Activated CD8-positive, alpha-beta memory T cell treated with anti-CD3 and anti-CD28 coated beads, Interleukin-2, amount 50 U/mL, for 48 hours (primary cell): Measurements from ENCODE around the gene MX2.
"Not testable (repeated sequence)": the region's sequence is repeated elsewhere in the genome, so short reads cannot be mapped to it uniquely, and the experiment has no call there.

Source experiments
- DNase-seq: peaks from one replicate; pipeline ENCODE4 v3.0.0-alpha.2; 2020

Gene MX2, protein sequence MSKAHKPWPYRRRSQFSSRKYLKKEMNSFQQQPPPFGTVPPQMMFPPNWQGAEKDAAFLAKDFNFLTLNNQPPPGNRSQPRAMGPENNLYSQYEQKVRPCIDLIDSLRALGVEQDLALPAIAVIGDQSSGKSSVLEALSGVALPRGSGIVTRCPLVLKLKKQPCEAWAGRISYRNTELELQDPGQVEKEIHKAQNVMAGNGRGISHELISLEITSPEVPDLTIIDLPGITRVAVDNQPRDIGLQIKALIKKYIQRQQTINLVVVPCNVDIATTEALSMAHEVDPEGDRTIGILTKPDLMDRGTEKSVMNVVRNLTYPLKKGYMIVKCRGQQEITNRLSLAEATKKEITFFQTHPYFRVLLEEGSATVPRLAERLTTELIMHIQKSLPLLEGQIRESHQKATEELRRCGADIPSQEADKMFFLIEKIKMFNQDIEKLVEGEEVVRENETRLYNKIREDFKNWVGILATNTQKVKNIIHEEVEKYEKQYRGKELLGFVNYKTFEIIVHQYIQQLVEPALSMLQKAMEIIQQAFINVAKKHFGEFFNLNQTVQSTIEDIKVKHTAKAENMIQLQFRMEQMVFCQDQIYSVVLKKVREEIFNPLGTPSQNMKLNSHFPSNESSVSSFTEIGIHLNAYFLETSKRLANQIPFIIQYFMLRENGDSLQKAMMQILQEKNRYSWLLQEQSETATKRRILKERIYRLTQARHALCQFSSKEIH

DNA sequence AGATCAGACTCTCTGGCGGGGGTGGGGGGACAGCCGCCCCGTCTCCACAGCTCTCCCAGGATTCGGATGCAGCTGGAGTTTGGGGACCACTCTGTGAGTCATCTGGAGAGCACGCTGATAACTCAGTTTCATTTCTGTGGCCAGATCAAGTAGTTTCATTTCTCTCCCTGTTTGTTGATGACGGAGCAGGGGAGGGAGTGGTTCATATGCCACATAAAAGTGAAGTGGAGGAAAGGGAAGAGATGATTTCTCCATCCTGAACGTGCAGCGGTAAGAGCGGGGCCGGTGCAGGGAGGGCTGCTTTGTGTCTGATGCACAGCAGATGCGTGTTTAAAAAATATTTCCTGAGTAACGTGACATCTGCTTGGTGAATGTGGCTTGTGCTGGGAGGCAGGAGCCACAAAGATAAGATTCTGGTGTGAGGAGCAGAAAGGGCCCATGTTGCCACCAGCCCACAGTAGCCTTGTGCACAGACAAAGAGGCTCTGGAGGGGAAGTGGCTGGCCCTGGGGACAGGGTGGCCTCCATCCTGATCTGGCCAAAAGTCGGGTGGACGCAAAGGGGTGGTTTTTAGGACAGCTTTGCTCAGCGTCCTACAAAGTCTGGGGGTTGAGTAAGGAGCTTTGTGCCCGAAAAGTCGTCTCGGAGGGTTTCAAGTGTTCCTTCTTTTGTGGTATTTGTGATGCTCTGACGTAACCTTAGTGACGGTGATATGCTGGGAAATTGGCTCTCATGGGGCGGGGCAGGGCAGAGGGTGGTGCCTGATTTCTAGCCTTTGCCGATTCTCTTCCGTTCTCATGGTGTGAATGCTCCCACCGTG is at the start of gene MX2:
Gene MX2, plus strand, starts transcription at position 242 of the 819 bp plus-strand sequence. CDS start 14,880 bp downstream, outside the sequence.
- peak; percentile 76 for DNase-seq

DNA sequence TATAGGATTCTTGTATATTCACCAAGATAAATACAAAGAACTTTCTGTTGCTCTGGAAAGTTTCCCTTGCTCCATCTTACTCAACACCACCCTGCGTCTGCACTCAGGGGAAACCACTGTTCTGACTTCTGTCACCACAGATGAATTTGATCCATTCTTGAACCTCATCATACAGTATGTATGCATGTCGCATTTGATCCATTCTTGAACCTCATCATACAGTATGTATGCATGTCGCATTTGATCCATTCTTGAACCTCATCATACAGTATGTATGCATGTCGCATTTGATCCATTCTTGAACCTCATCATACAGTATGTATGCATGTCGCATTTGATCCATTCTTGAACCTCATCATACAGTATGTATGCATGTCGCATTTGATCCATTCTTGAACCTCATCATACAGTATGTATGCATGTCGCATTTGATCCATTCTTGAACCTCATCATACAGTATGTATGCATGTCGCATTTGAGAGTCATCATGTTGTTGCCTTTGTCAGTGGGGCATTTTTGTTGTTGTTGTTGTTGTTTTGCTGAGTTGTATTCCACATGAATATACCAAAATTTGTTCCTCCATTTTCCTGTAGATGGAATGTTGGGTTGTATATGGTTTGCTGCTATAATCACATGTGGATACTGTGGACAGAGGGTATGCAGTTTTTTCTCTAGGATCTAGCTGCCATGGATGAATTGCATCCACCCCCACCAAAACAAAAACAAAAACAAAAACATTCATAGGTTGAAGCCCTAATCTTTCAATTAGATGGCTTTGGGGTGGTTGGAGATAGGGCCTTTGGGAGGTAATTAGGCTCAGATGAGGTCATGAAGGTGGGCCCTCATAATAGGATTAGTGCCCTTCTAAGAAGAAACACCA is 48.3 kb upstream of the MX2 start:
- not testable (repeated sequence) for DNase-seq

DNA sequence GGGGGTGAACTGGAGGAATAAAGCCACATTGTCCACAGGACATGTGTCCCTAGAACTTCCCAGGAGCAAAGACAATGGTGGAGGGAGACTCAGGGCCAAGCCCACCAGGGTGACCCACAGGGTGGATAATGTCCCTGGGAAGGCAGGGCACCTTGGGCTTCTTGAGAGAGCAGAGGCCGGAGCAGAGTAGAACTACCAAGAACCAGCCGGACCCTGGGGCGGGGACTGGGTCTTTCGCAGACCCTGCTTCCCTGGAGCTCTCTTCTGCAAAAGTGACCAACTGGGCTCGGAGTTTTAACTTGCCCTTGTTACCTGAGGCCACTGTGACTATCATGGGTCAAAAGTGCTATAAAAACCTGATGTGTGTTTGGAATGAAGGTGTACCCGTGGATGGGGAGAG is 46.1 kb upstream of the MX2 start:
- no peak for DNase-seq

DNA sequence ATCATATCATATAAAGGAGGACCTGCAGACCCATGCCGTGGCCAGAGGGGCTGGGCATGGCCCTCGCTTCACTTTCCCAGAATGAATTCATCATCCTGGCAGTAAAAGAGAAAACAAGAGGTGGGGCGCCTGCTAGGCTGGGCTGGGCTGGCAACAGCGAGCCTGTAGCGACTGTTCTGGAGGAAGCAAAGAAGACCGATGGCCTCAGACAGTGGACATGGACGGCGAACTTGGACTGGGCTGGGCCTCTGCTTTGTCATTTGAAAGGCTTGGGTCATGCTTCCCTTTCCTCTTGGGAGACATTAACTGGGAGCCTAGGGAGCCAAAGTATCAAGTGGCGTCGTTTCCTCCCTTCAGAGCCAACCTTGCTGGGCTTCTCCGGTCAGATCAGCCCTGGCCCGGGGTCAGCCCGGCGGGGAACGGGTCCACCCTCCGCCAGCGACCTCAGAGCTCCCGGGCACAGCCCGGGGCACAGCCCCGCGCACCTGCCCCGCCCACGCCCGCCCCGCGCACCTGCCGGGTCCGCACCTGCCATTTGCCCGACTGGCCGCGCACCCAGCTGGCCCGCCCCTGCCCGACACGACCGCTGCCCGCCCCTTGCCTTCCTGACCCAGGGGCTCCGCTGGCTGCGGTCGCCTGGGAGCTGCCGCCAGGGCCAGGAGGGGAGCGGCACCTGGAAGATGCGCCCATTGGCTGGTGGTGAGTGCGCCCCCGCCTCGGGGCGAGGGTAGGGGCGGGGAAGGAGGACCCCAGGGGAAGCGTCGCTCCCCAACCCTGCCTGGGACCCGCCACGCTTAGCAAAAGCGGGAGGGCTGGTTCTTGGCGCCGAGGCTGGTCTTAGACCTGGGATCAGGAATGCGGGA is 45.4 kb upstream of the MX2 start, which contains the start of gene FAM3B:
Gene FAM3B, plus strand, starts transcription at position 602 of the 863 bp plus-strand sequence. Its CDS starts 79 bp downstream, at position 681.
- no peak for DNase-seq

DNA sequence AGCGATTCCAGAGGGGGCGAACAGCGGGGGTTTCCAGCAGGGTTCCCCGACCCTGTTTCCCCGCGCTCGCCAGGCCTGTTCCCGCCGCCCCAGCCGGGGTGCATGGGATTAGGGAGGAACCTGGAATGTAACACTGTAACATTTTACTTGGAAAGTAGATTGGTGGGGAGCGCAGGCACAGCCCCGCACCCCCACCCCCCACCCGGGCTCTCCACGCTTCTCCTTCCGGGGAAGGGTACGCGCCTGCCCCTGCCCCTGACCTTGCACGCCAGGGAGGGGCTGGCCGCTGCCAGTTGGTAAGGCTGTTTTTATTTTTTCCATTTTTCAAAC is 44.8 kb upstream of the MX2 start:
- DNase-seq: no peak

DNA sequence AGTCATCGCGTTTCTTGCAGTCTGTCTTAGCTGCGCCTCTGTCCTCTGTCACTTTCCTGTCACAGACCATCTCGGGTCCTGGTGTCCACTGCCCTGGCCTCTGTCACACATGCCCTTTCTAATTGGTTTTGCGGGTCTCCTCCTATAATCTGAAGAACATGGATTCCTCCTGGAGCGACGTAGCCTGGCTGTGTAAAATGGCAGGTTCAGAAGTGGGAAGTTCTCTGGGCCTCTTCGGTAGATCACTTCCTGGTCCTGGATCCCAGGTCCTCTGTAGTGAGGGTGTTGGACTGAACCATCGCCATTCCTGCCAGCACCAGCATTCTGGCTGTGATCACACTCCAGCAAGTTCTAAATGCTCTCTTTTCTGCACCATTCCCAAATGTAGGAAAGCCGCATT is 44.4 kb upstream of the MX2 start:
- DNase-seq: no peak

DNA sequence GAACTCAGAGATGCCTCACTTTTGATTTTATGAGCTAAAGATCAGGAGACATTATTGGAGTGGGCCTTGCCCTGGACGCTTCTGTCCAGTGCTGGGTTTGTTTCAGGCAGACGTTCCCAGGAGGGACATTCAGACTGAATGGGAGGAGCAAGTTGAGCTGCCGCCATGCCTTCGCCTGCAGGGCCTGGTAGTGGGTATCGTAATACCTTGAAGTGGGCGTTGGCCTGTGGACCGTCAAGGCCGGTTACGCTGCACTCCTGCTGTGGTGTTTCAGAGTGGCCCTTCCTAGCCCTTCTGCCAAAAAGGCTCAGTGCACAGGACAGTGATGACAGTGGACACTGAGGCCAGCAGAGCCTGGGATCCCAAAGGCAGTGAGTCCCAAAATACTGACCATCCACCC is 43.6 kb upstream of the MX2 start:
- DNase-seq: no peak

DNA sequence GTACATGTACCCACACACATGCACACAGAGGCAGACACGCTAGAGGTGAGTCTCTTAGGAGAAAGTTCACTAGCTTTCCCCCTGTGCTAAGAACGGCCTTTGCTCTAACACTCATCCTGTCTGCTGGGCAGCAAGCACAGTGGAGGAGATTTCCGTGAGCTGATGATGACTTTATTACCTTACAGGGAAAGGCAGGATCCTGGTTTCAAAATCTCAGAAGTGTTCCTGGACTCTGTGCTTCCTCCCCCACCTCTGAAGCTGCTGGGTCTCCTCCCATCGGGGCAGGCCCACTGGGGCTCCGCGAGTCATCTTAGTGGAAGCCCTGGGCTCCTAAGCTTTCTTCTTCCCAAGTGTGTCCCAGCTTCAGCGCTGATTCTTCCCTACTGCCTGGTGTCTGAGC is 42.6 kb upstream of the MX2 start:
- DNase-seq: no peak

DNA sequence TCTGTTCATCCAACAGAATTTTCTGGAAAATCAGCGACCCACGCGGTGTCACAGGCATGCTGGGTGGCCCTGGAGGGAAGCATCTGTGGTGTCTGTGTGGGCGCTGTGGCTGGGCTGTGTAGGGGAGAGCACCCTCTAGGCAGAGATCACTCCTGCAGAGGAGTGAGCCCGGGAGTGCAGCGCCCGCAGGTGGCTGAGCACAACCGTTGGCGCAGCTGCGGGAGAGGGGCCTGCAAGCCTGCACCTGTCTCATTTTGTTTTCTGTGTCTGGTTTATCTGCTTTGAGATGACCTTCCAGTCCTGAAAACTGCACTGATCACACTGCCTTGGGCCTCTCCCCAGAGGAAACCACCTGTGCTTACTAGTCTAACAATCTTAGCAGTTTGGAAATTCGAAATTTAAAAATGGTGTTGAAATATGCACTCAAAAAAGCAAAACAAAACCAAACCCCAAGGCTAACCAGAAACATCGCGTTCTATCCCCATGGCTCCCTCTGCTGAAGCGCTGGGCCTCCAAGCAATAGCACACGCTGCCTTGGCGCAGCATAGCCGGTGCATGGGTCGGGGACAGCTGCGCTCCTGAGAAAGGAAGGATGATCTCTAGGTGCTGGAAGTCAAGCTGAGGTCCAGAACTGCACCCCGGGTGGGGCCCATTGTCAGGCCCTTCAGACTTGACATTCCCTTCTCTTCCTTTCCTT is 40.5 kb upstream of the MX2 start:
- DNase-seq: no peak

DNA sequence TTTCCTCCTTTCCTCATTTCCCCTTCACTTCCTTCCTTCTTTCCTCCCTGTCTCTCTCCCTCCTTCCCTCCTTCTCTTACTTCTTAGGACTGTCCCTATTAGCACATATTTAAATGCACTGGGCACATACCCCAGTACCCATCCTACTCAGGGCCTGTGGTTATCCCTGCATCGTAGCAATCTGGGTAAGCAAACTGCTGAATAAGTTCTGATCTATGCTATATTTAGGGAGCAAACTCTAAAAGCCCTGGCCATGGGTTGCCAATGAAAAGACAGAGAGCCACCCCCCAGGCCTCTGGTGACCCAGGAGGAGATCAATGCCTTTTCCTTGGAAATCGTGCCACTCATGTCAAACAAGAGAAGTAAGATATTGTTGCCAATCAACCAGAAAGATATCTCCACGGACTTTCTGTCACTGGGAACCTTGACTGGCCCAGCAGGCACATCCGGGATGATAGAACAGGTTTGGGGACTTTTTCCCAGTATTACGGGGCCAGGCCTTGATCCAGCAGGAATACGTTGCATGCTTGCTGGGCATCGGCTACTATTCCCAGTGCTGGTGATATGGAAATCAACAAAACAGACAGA is 39.8 kb upstream of the MX2 start:
- no peak for DNase-seq

DNA sequence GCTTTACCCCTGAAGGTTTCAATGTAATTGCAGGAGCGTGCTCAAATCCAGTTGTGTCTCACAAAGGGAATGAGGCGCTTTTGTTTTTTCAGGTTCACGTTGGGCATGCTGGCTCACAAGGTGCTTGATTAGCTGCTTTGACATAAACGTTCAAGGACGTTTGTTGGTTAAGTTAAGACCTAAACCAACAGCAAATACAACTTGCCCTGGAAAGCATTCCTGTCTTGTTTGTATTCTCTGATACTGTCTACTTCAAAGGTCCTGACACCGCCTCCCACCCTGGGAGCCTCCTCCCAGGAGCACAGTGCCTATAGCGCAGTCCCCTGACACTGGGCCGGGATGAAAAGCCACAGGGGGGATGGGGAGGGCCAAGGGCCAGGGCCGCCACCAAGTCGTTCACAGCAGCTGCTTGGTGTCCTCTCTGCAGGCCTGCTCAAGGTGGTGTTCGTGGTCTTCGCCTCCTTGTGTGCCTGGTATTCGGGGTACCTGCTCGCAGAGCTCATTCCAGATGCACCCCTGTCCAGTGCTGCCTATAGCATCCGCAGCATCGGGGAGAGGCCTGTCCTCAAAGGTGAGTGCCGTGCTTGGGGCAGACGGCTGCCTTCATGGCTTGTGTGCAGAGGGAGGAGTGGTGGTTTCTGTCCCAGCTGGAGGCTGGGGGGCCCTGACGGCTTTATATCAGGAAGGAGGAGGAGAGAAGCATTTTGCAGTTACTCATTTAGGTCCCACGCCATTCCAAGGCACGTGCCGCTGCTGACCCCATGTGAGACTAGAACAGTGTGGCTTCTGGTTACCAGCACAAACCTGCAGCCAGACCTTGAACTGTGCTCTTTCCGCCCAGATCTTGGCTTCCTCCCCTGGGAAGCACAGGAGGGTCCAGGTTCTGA is 39.1 kb upstream of the MX2 start:
- no peak for DNase-seq

DNA sequence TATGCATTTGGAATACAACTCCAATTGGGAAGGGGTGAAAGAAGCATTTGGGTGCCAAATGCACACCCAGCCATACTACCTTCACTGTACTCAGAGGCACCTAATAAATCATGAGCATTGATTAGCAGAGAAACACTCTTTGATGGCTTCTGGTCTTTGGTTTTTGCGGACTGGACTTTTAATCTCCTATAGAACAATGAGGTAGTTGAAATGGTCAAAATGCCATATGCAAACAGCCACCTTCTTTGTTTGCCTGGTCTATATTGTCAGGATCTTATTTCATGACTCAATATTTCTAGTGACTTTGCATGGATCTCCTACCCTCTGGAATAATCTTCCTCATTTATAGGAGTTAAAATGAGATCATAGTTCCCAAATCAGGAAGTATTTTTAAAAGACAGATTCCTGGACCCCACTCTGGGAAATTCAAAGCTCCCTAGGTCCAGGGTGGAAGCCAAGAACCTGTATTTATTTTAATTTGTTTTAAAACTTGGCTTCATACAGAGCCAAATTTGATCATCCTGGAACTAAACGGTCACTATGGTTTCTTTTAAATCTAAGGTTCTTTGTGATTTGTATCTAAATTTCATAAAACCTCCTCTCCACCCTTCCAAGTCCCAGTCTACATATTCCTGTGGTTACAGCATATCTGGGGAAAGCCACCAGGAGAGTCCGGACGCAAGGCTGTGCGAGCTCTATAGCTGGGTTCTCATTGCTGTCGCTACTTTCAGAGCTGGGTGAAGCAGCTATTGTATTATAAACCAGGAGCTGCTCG is 36.5 kb upstream of the MX2 start:
- no peak for DNase-seq

DNA sequence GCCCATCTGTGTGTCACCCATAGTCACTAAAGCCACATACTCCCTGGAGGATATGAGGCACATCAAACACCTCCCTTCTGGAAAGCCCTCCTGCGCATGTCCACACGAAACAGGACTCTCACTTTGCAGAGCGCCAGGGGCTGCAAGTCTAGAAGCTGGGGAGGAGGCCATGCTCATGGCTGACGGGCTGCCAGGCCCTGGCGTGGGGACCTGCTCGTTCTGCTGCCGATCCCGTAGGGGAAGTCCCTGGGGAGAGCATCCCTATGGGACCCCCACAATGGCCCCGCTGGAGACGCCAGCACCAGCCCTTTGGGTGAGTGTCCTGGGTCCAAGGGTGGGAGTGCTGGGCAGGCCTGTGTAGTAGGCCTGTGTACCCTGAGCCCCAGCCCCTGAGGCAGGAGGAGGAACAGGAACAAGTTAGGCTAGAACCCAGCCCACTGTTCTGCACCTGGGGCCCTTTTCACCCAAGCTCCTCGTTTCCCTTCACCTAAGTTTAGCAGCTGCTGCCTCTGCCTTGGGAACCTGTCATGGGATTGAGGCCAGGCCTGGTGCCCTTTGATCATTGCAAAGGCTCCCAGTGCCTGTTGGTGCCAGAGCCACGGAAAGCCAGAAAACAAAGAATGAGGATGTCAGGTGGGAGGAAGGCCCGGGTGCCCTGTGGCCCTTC is 35.3 kb upstream of the MX2 start:
- DNase-seq: no peak

DNA sequence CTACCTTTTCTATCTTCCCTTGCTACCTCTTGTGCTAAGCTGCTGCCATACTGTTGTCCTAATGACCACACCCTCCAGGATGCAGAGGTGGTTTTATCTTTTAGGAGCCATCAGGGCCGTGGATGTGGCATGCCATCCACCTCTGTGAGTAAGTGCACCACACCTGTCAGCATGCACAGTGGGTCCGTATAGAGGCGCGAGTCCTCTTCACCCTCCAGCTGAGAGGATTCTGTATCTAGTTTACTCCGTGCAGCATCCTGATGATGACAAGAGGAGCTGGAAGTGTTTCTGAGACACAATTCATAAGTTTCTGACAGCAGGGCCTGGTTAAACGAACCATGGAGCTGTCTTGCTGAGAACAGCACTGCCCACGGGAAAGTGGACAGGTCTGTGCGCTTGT is 34.1 kb upstream of the MX2 start:
- DNase-seq: no peak

DNA sequence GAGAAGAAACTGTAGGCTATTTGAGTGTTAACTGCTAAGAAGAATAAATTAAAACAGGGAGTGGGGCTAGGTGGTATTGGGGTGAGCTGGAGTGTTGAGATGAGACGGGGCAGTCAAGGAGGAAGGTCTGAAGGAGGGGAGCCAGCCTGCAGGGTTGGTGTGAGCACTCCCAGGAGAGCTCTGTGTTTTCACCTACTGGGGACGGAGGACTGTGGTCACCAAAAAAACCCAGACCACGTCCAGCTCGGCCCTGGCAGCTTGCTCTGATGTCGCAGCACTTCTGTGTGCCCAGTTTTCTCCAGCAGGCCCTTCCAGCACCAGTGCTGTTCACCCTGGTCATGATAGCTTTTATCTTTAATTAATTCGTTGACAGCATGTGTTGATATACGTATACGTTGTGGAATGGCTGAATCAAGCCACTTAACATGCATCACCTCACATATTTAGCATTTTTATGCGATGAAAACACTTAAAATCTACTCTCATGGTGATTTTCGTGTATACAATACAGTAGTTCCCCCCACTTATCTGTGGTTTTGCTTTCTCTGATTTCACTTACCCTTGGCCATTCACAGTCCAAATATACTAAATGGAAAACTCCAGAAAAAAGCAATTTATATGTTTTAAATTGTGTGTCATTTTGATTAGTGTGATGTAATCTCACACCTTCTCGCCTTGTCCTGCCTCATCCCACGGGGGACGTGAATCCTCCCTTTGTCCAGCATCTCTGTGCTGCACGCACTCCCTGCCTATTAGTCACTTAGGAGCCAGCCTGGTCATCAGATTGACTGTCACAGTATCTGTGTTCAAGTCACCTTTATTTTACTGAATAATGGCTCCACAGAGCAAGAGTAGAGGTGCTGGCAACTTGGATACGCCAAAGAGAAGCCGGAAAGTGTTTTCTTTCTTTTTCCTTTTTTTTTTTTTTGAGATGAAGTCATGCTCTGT is 32.9 kb upstream of the MX2 start:
- DNase-seq: no peak

DNA sequence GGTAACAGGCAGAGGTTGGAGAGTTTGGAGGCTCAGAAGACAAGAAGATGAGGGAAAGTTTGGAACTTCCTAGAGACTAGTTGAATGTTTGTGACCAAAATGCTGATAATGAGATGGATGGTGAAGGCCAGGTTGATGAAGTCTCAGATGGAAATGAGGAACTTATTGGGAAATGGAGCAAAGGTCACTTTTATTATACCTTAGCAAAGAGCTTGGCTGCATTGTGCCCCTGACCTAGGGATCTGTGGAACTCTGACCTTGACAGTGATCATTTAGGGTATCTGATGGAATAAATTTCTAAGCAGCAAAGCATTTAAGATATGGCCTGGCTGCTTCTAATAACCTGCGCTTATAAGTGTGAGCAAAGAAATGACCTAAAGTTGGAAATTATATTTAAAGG is 28.1 kb upstream of the MX2 start:
- no peak for DNase-seq

DNA sequence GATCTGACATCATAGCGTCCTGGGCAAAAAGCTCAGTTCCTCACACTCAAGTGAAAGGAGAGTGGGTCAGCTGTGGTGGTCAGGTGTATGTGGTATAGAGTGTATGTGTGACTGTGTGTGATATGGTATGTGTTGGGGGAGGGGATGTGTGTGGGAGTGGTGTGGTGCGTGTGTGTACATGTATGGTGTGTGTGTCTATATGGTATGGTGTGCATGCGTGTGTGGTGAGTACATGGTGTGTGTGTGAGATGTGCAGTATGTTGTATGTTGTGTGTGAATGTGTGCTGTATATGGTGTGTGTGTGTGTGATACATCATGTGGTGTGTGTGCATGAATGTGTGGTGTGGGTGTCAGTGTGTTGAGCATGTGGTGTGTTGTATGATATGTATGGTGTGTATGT is 24.3 kb upstream of the MX2 start:
- no peak for DNase-seq
